ENCODE data around the gene DENR.

DNA sequence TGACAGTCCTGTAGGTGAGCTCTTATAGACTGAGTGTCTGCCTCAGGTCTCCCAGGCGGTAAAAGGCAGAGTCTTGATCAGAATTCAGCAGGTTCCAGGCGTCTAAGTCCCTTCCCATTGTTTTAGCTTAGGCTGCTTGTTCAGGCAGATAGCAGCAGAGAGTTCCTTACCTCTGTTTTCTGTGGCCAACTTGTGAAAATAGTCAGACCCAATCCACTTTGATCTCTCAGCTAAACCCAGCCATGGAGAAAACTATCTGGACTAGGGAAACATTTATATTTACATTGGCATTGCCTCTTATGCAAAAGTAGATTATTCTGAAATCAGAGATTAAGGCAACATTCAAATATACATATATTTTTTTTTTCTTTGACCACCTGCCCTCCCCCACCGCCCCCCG lies 43.2 kb downstream of the DENR start:
- TF ChIP-seq EP300 (IDR thresholded peaks at IDR 0.05; ENCODE audit: low read depth) (no peak), POLR2A (IDR thresholded peaks at IDR 0.05) (no peak)

Data from transverse colon (tissue), 1 donor.